ENCODE data around the gene PPIL4. TPM values are rescaled to one million over a fixed set of nuclear protein-coding genes. Genes with fewer than 3 reads are reported as not detected.

The PPIL4 gene
- total RNA-seq, 1 experiment from 2014 or later: 25.0 TPM

GRCh38 chr6:149551920-149552319, 6.1 kb upstream of the PPIL4 start:
- Histone ChIP-seq H3K9me3 (ENCODE audit: low read length) (no peaks in the 10 kb centered on the region), H2AFZ (ENCODE audit: low read length) (peak overlapping the region; percentile 24; the same call in 1 of the 2 replicates), H3K4me2 (ENCODE audit: low read depth, low read length, poor library complexity, severe bottlenecking) (no peak overlapping the region), H3K9me2 (replicated peaks; ENCODE audit: insufficient read depth, low read length) (no peaks in the 10 kb centered on the region), H3K4me1 (ENCODE audit: low read length) (no peaks in the 10 kb centered on the region), H3K27ac (ENCODE audit: low read length) (no peak overlapping the region), H3K4me3 (ENCODE audit: low read length) (no peak overlapping the region), H3K79me2 (ENCODE audit: low read length) (no peaks in the 10 kb centered on the region), H3K27me3 (ENCODE audit: low read length) (no peaks in the 10 kb centered on the region), H4K20me1 (ENCODE audit: insufficient read depth, low read depth, low read length) (no peaks in the 10 kb centered on the region), H3K9ac (ENCODE audit: low read length) (0 out of 2 replicates have a peak overlapping the region, but pooled peaks have one; percentile 26), H3K36me3 (ENCODE audit: insufficient read depth, low read length) (no peaks in the 10 kb centered on the region)
- no peak for DNase-seq

- H3K4me2 ChIP-seq (ENCODE audit: low read depth, low read length, poor library complexity, severe bottlenecking): peak overlapping the region; percentile 80
- H3K9me3 ChIP-seq (ENCODE audit: low read length): no peaks in the 10 kb centered on the region
- peak overlapping the region; percentile 97 for H3K4me3 ChIP-seq (ENCODE audit: low read length)
- peak overlapping the region; percentile 72 for H3K27ac ChIP-seq (ENCODE audit: low read length)
- H3K36me3 ChIP-seq (ENCODE audit: insufficient read depth, low read length): peaks cover 3% of the 10 kb centered on the region; the same call in 1 of the 2 replicates
- H3K27me3 ChIP-seq (ENCODE audit: low read length): no peaks in the 10 kb centered on the region
- peaks cover 17% of the 10 kb centered on the region; the same call in 1 of the 2 replicates for H4K20me1 ChIP-seq (ENCODE audit: insufficient read depth, low read depth, low read length)
- H2AFZ ChIP-seq (ENCODE audit: low read length): peak overlapping the region; percentile 86; the same call in 1 of the 2 replicates
- no peaks in the 10 kb centered on the region for H3K9me2 ChIP-seq (replicated peaks; ENCODE audit: insufficient read depth, low read length)
- peaks cover 49% of the 10 kb centered on the region for H3K79me2 ChIP-seq (ENCODE audit: low read length)
- H3K4me1 ChIP-seq (ENCODE audit: low read length): peaks cover 26% of the 10 kb centered on the region
- peak overlapping the region; percentile 92 for H3K9ac ChIP-seq (ENCODE audit: low read length)
- peak; percentile 83 for DNase-seq
Measured at GRCh38 chr6:149545258-149545753, 537 bp downstream of the PPIL4 start.

DNA sequence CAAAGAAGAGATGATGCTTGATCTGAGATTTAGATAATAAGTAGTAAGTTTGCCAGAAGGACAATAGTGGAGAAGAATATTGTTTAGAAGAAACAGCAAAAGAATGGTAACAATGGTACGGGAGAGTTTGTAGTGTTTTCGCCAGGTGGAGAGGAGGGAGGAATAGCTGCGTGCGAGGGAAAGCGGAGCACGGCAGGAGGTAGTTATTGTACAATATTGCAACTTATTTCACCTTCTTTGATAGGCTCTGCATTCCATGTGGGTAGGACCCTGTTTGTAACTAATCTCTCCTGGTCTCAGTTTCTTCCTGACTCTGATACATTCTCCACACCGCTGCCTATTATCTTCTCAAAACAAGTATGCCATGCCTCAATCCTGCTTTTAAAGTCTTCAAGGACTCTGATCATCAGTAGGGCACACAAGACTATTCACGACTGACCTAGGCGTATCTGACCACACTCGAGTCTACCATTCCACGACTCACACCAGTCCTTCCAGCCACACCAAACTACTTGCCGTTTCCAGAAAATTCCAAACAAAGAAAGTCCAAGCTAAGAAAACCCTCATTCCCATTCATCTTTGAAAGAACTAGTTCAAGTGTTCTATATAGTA, 1.1 kb downstream of the PPIL4 start:
- Histone ChIP-seq H3K36me3 (ENCODE audit: insufficient read depth, low read length) (peaks cover 3% of the 10 kb centered on the region; the same call in 1 of the 2 replicates), H3K9ac (ENCODE audit: low read length) (peak overlapping the region; percentile 92), H3K4me2 (ENCODE audit: low read depth, low read length, poor library complexity, severe bottlenecking) (peak overlapping the region; percentile 80), H3K27ac (ENCODE audit: low read length) (no peak overlapping the region; the same call in 1 of the 2 replicates), H2AFZ (ENCODE audit: low read length) (no peak overlapping the region), H3K4me3 (ENCODE audit: low read length) (peak overlapping the region; percentile 97), H3K79me2 (ENCODE audit: low read length) (peaks cover 52% of the 10 kb centered on the region), H3K27me3 (ENCODE audit: low read length) (no peaks in the 10 kb centered on the region), H3K4me1 (ENCODE audit: low read length) (peaks cover 26% of the 10 kb centered on the region), H3K9me2 (replicated peaks; ENCODE audit: insufficient read depth, low read length) (no peaks in the 10 kb centered on the region), H3K9me3 (ENCODE audit: low read length) (no peaks in the 10 kb centered on the region), H4K20me1 (ENCODE audit: insufficient read depth, low read depth, low read length) (peaks cover 17% of the 10 kb centered on the region; the same call in 1 of the 2 replicates)
- peak; percentile 46 for DNase-seq

GRCh38 chr6:149541139-149541538, 4.7 kb downstream of the PPIL4 start:
- no peaks in the 10 kb centered on the region for H3K9me3 ChIP-seq (ENCODE audit: low read length)
- H2AFZ ChIP-seq (ENCODE audit: low read length): no peak overlapping the region
- H3K27me3 ChIP-seq (ENCODE audit: low read length): no peaks in the 10 kb centered on the region
- H3K36me3 ChIP-seq (ENCODE audit: insufficient read depth, low read length): peaks cover 14% of the 10 kb centered on the region; the same call in 1 of the 2 replicates
- no peak overlapping the region for H3K27ac ChIP-seq (ENCODE audit: low read length)
- DNase-seq: no peak
- H4K20me1 ChIP-seq (ENCODE audit: insufficient read depth, low read depth, low read length): peaks cover 17% of the 10 kb centered on the region; the same call in 1 of the 2 replicates
- no peak overlapping the region for H3K9ac ChIP-seq (ENCODE audit: low read length)
- peaks cover 21% of the 10 kb centered on the region for H3K4me1 ChIP-seq (ENCODE audit: low read length)
- no peak overlapping the region for H3K4me3 ChIP-seq (ENCODE audit: low read length)
- H3K4me2 ChIP-seq (ENCODE audit: low read depth, low read length, poor library complexity, severe bottlenecking): no peak overlapping the region
- H3K9me2 ChIP-seq (replicated peaks; ENCODE audit: insufficient read depth, low read length): no peaks in the 10 kb centered on the region
- H3K79me2 ChIP-seq (ENCODE audit: low read length): peaks cover 52% of the 10 kb centered on the region

DNA sequence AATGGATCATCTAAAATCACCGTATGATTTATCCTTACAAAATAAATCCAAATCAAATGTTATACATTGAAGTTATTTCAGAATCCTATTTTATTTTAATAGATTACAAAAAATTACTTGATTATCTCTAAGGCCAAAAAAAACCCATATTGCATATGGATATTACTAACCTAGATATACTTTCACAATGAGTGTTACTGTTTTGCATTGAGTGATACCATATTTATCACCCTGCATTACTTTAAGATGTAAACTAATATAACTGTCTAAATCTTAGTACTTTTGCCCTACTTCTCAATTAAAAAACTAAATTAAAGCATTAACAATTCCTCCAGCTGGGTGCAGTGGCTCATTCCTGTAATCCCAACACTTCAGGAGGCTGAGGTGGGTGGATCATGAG, 11.1 kb downstream of the PPIL4 start:
- H3K79me2 ChIP-seq (ENCODE audit: low read length): peaks cover 3% of the 10 kb centered on the region; the same call in 1 of the 2 replicates
- H3K9me2 ChIP-seq (replicated peaks; ENCODE audit: insufficient read depth, low read length): no peaks in the 10 kb centered on the region
- H3K4me1 ChIP-seq (ENCODE audit: low read length): no peaks in the 10 kb centered on the region
- H3K36me3 ChIP-seq (ENCODE audit: insufficient read depth, low read length): peaks cover 34% of the 10 kb centered on the region; the same call in 1 of the 2 replicates
- H3K4me3 ChIP-seq (ENCODE audit: low read length): no peak overlapping the region
- H3K9ac ChIP-seq (ENCODE audit: low read length): no peak overlapping the region
- H3K27ac ChIP-seq (ENCODE audit: low read length): no peak overlapping the region
- H2AFZ ChIP-seq (ENCODE audit: low read length): no peak overlapping the region
- no peak overlapping the region for H3K4me2 ChIP-seq (ENCODE audit: low read depth, low read length, poor library complexity, severe bottlenecking)
- no peaks in the 10 kb centered on the region for H4K20me1 ChIP-seq (ENCODE audit: insufficient read depth, low read depth, low read length)
- no peak for DNase-seq
- H3K27me3 ChIP-seq (ENCODE audit: low read length): no peaks in the 10 kb centered on the region
- H3K9me3 ChIP-seq (ENCODE audit: low read length): no peaks in the 10 kb centered on the region

- peaks cover 3% of the 10 kb centered on the region; the same call in 1 of the 2 replicates for H3K79me2 ChIP-seq (ENCODE audit: low read length)
- H3K27me3 ChIP-seq (ENCODE audit: low read length): no peaks in the 10 kb centered on the region
- no peaks in the 10 kb centered on the region for H3K4me1 ChIP-seq (ENCODE audit: low read length)
- no peak overlapping the region for H3K9ac ChIP-seq (ENCODE audit: low read length)
- no peak overlapping the region for H3K4me2 ChIP-seq (ENCODE audit: low read depth, low read length, poor library complexity, severe bottlenecking)
- no peaks in the 10 kb centered on the region for H3K9me2 ChIP-seq (replicated peaks; ENCODE audit: insufficient read depth, low read length)
- no peak for DNase-seq
- H3K4me3 ChIP-seq (ENCODE audit: low read length): no peak overlapping the region
- no peak overlapping the region for H2AFZ ChIP-seq (ENCODE audit: low read length)
- H3K27ac ChIP-seq (ENCODE audit: low read length): no peak overlapping the region
- H4K20me1 ChIP-seq (ENCODE audit: insufficient read depth, low read depth, low read length): no peaks in the 10 kb centered on the region
- peaks cover 39% of the 10 kb centered on the region; the same call in 1 of the 2 replicates for H3K36me3 ChIP-seq (ENCODE audit: insufficient read depth, low read length)
- no peaks in the 10 kb centered on the region for H3K9me3 ChIP-seq (ENCODE audit: low read length)
Measured at GRCh38 chr6:149529650-149530049, 16.2 kb downstream of the PPIL4 start.

- no peak overlapping the region for H3K4me3 ChIP-seq (ENCODE audit: low read length)
- peak overlapping the region; percentile 69; the same call in 1 of the 2 replicates for H3K27ac ChIP-seq (ENCODE audit: low read length)
- no peak overlapping the region for H3K4me2 ChIP-seq (ENCODE audit: low read depth, low read length, poor library complexity, severe bottlenecking)
- H2AFZ ChIP-seq (ENCODE audit: low read length): no peak overlapping the region
- no peaks in the 10 kb centered on the region for H3K9me2 ChIP-seq (replicated peaks; ENCODE audit: insufficient read depth, low read length)
- no peaks in the 10 kb centered on the region for H3K27me3 ChIP-seq (ENCODE audit: low read length)
- H3K4me1 ChIP-seq (ENCODE audit: low read length): peaks cover 24% of the 10 kb centered on the region
- no peak for DNase-seq
- no peak overlapping the region for H3K9ac ChIP-seq (ENCODE audit: low read length)
- no peaks in the 10 kb centered on the region for H3K9me3 ChIP-seq (ENCODE audit: low read length)
- peaks cover 19% of the 10 kb centered on the region for H3K79me2 ChIP-seq (ENCODE audit: low read length)
- peaks cover 32% of the 10 kb centered on the region; the same call in 1 of the 2 replicates for H3K36me3 ChIP-seq (ENCODE audit: insufficient read depth, low read length)
- H4K20me1 ChIP-seq (ENCODE audit: insufficient read depth, low read depth, low read length): no peaks in the 10 kb centered on the region
Measured at GRCh38 chr6:149515494-149515893, 30.3 kb downstream of the PPIL4 start.

- H3K4me3 ChIP-seq (ENCODE audit: low read length): no peak overlapping the region
- no peak for DNase-seq
- no peak overlapping the region for H3K4me2 ChIP-seq (ENCODE audit: low read depth, low read length, poor library complexity, severe bottlenecking)
- no peaks in the 10 kb centered on the region for H3K9me3 ChIP-seq (ENCODE audit: low read length)
- H3K27me3 ChIP-seq (ENCODE audit: low read length): no peaks in the 10 kb centered on the region
- H3K9ac ChIP-seq (ENCODE audit: low read length): no peak overlapping the region
- no peaks in the 10 kb centered on the region for H4K20me1 ChIP-seq (ENCODE audit: insufficient read depth, low read depth, low read length)
- H2AFZ ChIP-seq (ENCODE audit: low read length): no peak overlapping the region
- H3K79me2 ChIP-seq (ENCODE audit: low read length): peaks cover 25% of the 10 kb centered on the region
- peaks cover 32% of the 10 kb centered on the region; the same call in 1 of the 2 replicates for H3K36me3 ChIP-seq (ENCODE audit: insufficient read depth, low read length)
- H3K4me1 ChIP-seq (ENCODE audit: low read length): peaks cover 17% of the 10 kb centered on the region
- H3K27ac ChIP-seq (ENCODE audit: low read length): no peak overlapping the region
- H3K9me2 ChIP-seq (replicated peaks; ENCODE audit: insufficient read depth, low read length): no peaks in the 10 kb centered on the region
Measured at GRCh38 chr6:149513915-149514314, 31.9 kb downstream of the PPIL4 start.
